Endothelial cell of umbilical vein (primary cell): ENCODE data around the gene AMZ2. TPM values are rescaled to one million over a fixed set of nuclear protein-coding genes. Genes with fewer than 3 reads are reported as not detected.
"Not testable (repeated sequence)": the region's sequence is repeated elsewhere in the genome, so short reads cannot be mapped to it uniquely, and the experiment has no call there.

Experiments used
- BruUV-seq: library from RNA; stranded (reverse); fragments of 400-500 nt; replicated peaks from 2 replicates; lab custom pipeline; 2021; lab: Mats Ljungman, UMichigan
- CTCF ChIA-PET: fragments of 300-600, 350-600 bp; sonication (Branson Sonifier 250); formaldehyde crosslinking; loops from one replicate; lab custom pipeline; 2021; ENCODE audit warnings: antibody characterized with exemption, inconsistent platforms; lab: Charles Lee
- POLR2A ChIA-PET: fragments of 300-600, 350-600 bp; sonication (Branson Sonifier 250); formaldehyde crosslinking; loops from one replicate; lab custom pipeline; 2021; ENCODE audit warnings: antibody characterized with exemption, inconsistent platforms; lab: Charles Lee
- DNase-seq: peaks from one replicate; pipeline ENCODE4 v3.0.0-alpha.2; 2011; ENCODE audit warnings: low read depth, low spot score
- FAIRE-seq: peaks from 2 replicates; lab custom pipeline; 2011; peaks lifted over from hg19 to GRCh38; lab: Jason Lieb, UNC
- H2AFZ ChIP-seq: 2 replicates; pipeline ENCODE4 v1.6.0; 2012; ENCODE audit warnings: low read depth, low read length, control low read depth, inconsistent platforms
- H3K27ac ChIP-seq: 2 replicates; pipeline ENCODE4 v1.5.1; 2011; ENCODE audit warnings: low read depth, mild to moderate bottlenecking, control low read depth, low read length, moderate library complexity; ENCODE audit not compliant: insufficient read depth
- H3K27me3 ChIP-seq, 2 experiments: 2 replicates each; pipeline versions ENCODE4 v1.6.0 to v1.6.1; 2011; ENCODE audit warnings: low read length in 2 of 2, mixed read lengths in 1 of 2; ENCODE audit not compliant: control insufficient read depth in 2 of 2, insufficient read depth in 2 of 2
- H3K36me3 ChIP-seq, 2 experiments: 2 replicates in 1 of 2; 3 replicates in 1 of 2; pipeline ENCODE4 v1.5.1; 2011; ENCODE audit warnings: low read length in 2 of 2, mild to moderate bottlenecking in 1 of 2, moderate library complexity in 1 of 2; ENCODE audit not compliant: control insufficient read depth in 2 of 2, insufficient read depth in 2 of 2; ENCODE audit errors: extremely low read depth in 1 of 2
- H3K4me1 ChIP-seq: 3 replicates; pipeline ENCODE4 v1.5.1; 2011; ENCODE audit warnings: mild to moderate bottlenecking, low read length; ENCODE audit not compliant: control insufficient read depth, insufficient read depth; ENCODE audit errors: extremely low read depth
- H3K4me2 ChIP-seq: 2 replicates; pipeline ENCODE4 v1.6.1; 2011; ENCODE audit warnings: low read length, control low read depth, mixed read lengths; ENCODE audit not compliant: insufficient read depth
- H3K4me3 ChIP-seq, 3 experiments: fragments of 200-600 bp in 1 of 3; sonication (generic), shearing (Covaris generic) in 1 of 3; replicated peaks in 1 of 3; 2 replicates each; pipeline ENCODE4 v1.5.1; 2011 to 2016; ENCODE audit warnings: control low read depth in 3 of 3, low read length in 3 of 3, mild to moderate bottlenecking in 2 of 3, inconsistent platforms in 1 of 3, low read depth in 1 of 3, moderate library complexity in 1 of 3; ENCODE audit not compliant: insufficient read depth in 1 of 3
- H3K79me2 ChIP-seq: 2 replicates; pipeline ENCODE4 v1.6.0; 2012; ENCODE audit warnings: low read length, inconsistent platforms; ENCODE audit not compliant: control insufficient read depth, insufficient read depth
- H3K9ac ChIP-seq: replicated peaks from 2 replicates; pipeline ENCODE3; 2011; ENCODE audit warnings: low read length, control low read depth; ENCODE audit not compliant: insufficient read depth; ENCODE audit errors: extremely low read depth
- H3K9me1 ChIP-seq: replicated peaks from 3 replicates; pipeline ENCODE4 v1.6.0; 2011; ENCODE audit warnings: mild to moderate bottlenecking, low read length; ENCODE audit not compliant: control insufficient read depth, insufficient read depth; ENCODE audit errors: extremely low read depth
- H3K9me3 ChIP-seq: replicated peaks from 2 replicates; pipeline ENCODE4 v1.5.1; 2012; ENCODE audit warnings: low read length, inconsistent platforms; ENCODE audit not compliant: control insufficient read depth, insufficient read depth
- H4K20me1 ChIP-seq: replicated peaks from 2 replicates; pipeline ENCODE3; 2011; ENCODE audit warnings: mild to moderate bottlenecking, low read length; ENCODE audit not compliant: control insufficient read depth, insufficient read depth; ENCODE audit errors: extremely low read depth
- dilution Hi-C: fragments of 300-500 bp; cut with MboI; formaldehyde crosslinking; loops from one replicate; pipeline ENCODE4 v1.15.0; 2019; ENCODE audit warnings: low sequenced_read_pairs; ENCODE audit not compliant: extremely low pct_ligation_motif_present
- intact Hi-C: fragments of 100-400 bp; cut with micrococcal nuclease; formaldehyde crosslinking; loops from one replicate; pipeline ENCODE4 v1.10.0; 2022
- polyA plus RNA-seq, 4 experiments: library from polyadenylated mRNA; depleted of rRNA in 3 of 4; stranded (reverse) in 3 of 4; unstranded in 1 of 4; fragments of >200 nt; gene quantifications; 2 replicates each; pipeline versions ENCODE4 v1.2.1 to v1.2.3, GENCODE V29; 2011 to 2012; ENCODE audit warnings: missing spikeins in 1 of 4
- total RNA-seq: library from RNA; stranded (reverse); gene quantifications from 2 replicates; pipeline ENCODE4 v1.2.3, GENCODE V29; 2021
- TF ChIP-seq, protein P1 (sequence below), 2 donors: IDR thresholded peaks; 1 replicate in 1 of 2; 2 replicates in 1 of 2; pipeline ENCODE4 v1.5.1; 2011; ENCODE audit warnings: low read length in 2 of 2, mild to moderate bottlenecking in 2 of 2, moderate library complexity in 2 of 2, control low read depth in 1 of 2, inconsistent platforms in 1 of 2, low read depth in 1 of 2; ENCODE audit not compliant: insufficient read depth in 1 of 2; ENCODE audit errors: extremely low read depth in 1 of 2

The AMZ2 gene
- total and polyA plus RNA-seq, 2 donors (not counting 3 experiments of a cell fraction or from before 2014, with no cell fraction given) = 46.7 to 57.3 TPM

DNA sequence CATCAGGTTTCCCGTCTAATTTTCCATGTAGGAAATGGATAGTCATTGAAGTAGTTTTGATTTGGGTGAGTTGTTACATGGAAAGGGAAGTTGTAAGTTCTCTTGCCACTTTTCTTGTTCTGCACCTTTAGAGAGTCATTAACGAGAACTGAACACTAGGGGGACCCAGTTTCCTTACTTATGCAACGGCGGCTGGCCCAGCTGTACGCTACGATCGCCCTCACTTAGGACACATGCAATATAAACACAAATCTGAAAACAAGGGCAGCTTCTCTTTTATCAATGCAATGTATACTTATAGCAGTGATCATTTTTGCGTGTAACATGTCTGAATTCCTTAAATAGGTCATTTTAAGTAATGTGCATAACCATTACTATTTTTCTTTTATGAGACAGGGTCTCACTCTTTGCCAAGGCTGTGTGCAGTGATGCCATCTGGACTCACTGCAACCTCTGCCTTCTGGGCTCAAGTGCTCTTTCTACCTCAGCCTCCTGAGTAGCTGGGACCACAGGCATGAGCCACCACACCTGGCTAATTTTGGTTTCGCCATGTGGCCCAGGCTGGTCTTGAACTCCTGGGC lies 15.3 kb downstream of the AMZ2 start:
- peak; percentile 63 for DNase-seq
- FAIRE-seq = peak; percentile 90
- not testable (repeated sequence) for H3K27ac ChIP-seq

DNA sequence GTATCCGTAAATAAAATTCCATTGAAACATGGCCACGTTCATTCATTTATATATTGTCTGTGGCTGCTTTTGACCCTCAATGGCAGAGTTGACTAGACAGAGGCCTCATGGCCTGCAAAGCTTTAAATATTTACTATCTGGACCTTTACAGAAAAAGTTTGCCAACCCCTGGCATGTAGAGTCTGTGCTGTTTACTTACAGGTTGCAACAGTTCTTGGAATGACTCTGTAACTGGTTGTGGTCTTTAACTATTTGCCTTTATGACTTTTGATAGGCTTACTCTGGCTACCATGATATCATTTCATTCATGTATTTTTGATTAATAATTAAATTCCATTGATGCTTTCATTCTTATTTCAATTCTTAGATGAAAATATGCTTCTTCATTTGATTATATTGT lies 18.0 kb downstream of the AMZ2 start:
- H3K27ac ChIP-seq, intact Hi-C loops, DNase-seq, H3K9me1 ChIP-seq, H3K9me3 ChIP-seq, H3K27me3 ChIP-seq, H3K79me2 ChIP-seq, dilution Hi-C loops, BruUV-seq, H4K20me1 ChIP-seq, H3K4me2 ChIP-seq, H3K9ac ChIP-seq, FAIRE-seq, H3K4me3 ChIP-seq, H2AFZ ChIP-seq, H3K36me3 ChIP-seq, H3K4me1 ChIP-seq: not testable (repeated sequence)
- POLR2A ChIA-PET = interaction anchor here (0.9 kb wide), 1 partner anchor 998 kb away, joined by 3 read pairs; no protein-coding TSS in a partner anchor
- CTCF ChIA-PET = interaction anchor here (0.9 to 6.1 kb wide), 5 partner anchors 24 to 198 kb away, joined by 3 to 143 read pairs (median 5); no protein-coding TSS in a partner anchor

More for the DNA sequence above, 15.3 kb downstream of the AMZ2 start:
- TF ChIP-seq, protein P1, sequence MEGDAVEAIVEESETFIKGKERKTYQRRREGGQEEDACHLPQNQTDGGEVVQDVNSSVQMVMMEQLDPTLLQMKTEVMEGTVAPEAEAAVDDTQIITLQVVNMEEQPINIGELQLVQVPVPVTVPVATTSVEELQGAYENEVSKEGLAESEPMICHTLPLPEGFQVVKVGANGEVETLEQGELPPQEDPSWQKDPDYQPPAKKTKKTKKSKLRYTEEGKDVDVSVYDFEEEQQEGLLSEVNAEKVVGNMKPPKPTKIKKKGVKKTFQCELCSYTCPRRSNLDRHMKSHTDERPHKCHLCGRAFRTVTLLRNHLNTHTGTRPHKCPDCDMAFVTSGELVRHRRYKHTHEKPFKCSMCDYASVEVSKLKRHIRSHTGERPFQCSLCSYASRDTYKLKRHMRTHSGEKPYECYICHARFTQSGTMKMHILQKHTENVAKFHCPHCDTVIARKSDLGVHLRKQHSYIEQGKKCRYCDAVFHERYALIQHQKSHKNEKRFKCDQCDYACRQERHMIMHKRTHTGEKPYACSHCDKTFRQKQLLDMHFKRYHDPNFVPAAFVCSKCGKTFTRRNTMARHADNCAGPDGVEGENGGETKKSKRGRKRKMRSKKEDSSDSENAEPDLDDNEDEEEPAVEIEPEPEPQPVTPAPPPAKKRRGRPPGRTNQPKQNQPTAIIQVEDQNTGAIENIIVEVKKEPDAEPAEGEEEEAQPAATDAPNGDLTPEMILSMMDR (IDR thresholded peaks at IDR 0.05; ENCODE audit: extremely low read depth in 1 of 2, insufficient read depth in 1 of 2, low read depth in 1 of 2, low read length in 2 of 2) = peak; percentile 36 to 48
- H3K9me1 ChIP-seq, dilution Hi-C loops, H3K9me3 ChIP-seq, H3K27me3 ChIP-seq, H3K36me3 ChIP-seq, H3K4me3 ChIP-seq, H3K9ac ChIP-seq, H4K20me1 ChIP-seq, H3K79me2 ChIP-seq, H3K4me2 ChIP-seq, H2AFZ ChIP-seq, BruUV-seq: not testable (repeated sequence)
- H3K4me1 ChIP-seq = peaks cover 11% of the 10 kb centered on the region
- ChIA-PET POLR2A (interaction anchor here (1.3 kb wide), 1 partner anchor 136 kb away, joined by 3 read pairs; no protein-coding TSS in a partner anchor), CTCF (interaction anchor here (0.9 to 6.1 kb wide), 9 partner anchors 15 to 199 kb away, joined by 3 to 143 read pairs (median 5); partner anchors contain the start of gene AMZ2)
- intact Hi-C loops = loop anchor here (1.0 to 5.0 kb wide), 5 partner anchors 91 to 499 kb away; no protein-coding TSS in a partner anchor
